NCI-H446 treated with DMSO at 0.1 percent for 48 hours (cell line): Measurements from ENCODE around the gene MICAL2.
A peak's percentile ranks its signal among the peaks of the same experiment; 100 is the strongest.

Experiments
- DNase-seq: peaks from one replicate; lab custom pipeline; 2025; lab: John Stamatoyannopoulos, UW

The MICAL2 gene, protein sequence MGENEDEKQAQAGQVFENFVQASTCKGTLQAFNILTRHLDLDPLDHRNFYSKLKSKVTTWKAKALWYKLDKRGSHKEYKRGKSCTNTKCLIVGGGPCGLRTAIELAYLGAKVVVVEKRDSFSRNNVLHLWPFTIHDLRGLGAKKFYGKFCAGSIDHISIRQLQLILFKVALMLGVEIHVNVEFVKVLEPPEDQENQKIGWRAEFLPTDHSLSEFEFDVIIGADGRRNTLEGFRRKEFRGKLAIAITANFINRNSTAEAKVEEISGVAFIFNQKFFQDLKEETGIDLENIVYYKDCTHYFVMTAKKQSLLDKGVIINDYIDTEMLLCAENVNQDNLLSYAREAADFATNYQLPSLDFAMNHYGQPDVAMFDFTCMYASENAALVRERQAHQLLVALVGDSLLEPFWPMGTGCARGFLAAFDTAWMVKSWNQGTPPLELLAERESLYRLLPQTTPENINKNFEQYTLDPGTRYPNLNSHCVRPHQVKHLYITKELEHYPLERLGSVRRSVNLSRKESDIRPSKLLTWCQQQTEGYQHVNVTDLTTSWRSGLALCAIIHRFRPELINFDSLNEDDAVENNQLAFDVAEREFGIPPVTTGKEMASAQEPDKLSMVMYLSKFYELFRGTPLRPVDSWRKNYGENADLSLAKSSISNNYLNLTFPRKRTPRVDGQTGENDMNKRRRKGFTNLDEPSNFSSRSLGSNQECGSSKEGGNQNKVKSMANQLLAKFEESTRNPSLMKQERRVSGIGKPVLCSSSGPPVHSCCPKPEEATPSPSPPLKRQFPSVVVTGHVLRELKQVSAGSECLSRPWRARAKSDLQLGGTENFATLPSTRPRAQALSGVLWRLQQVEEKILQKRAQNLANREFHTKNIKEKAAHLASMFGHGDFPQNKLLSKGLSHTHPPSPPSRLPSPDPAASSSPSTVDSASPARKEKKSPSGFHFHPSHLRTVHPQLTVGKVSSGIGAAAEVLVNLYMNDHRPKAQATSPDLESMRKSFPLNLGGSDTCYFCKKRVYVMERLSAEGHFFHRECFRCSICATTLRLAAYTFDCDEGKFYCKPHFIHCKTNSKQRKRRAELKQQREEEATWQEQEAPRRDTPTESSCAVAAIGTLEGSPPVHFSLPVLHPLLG

DNA sequence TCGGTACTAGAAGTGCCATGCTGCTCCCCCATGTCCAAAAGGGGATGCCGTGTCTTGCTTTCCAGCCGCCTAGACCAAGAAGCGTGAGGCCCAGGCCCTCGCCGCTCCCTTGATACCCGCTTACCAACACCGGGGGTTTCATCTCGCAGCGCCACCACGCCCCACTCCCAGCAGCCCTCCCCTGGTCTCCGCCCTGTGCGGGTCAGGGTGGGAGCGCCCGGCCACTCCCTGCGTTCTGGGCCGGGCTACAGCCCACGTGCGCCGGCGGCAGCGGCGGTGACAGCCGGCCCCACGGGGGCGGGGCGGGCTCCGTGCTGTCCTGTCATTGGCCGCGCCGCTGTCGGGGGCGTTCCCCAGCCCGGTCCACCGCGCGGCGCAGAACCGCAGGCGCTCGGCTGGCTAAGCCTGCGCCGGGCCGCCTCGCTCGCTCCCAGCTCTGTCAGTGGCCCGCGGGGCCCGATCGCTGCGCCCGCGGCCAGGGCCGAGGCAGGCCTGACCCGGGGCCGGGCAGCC lies at the start of gene MICAL2:
Gene MICAL2 (plus strand): TSS at position 390 of the 513 bp plus-strand sequence. CDS start 51,566 bp downstream, outside the sequence.
- DNase-seq = peak; percentile 83

DNA sequence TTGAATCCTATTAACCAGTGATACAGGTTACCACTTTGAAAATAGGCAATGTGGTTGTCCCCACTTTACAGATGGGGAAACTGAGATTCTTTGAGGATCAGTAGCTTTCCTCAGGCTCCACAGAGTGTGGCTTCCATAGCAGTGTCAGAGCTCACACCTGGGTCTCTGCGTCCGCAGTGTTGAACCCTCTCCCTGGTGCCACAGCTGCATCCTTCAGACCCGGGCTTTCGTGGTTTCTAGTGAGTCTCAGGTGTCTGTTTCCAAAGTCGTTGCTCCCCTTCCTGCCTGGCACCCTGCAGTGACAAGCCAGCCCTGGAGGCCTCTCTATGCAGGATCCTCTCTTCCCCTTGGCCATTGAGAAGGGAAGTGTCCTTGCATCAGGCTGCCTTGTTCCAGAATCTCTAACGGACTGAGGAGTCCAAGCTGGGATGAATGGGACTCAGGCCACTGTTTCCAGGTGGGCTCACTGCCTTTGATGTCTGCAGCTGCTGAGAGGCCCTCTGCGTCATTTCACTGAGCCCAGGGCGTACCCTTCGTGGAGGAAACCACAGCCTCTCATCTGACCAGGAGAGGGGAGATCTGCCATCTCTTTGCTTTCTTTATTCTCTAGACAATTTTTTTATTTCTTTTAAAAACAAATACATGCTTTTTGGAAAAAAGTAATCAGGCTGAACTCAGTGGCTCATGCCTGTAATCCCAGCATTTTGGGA lies 48.4 kb upstream of the MICAL2 start:
- no peak for DNase-seq

DNA sequence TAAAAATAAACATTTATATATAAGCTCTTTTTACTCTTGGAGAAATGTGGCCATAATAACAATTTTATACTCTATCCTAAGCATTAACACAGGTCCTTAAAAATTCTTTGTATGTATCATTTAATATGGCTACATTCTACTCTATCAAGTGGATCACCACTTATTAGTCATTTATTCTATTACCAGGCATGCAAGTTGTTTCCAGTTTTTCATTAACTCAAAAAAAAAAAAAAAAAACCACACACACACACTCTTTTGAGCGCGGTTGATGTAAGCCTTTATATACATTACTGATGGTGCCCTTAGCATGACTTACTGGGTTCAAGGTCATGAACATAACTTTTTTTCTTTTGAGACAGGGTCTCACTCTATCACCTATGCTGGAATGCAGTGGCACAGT lies 47.1 kb upstream of the MICAL2 start:
- no peak for DNase-seq

DNA sequence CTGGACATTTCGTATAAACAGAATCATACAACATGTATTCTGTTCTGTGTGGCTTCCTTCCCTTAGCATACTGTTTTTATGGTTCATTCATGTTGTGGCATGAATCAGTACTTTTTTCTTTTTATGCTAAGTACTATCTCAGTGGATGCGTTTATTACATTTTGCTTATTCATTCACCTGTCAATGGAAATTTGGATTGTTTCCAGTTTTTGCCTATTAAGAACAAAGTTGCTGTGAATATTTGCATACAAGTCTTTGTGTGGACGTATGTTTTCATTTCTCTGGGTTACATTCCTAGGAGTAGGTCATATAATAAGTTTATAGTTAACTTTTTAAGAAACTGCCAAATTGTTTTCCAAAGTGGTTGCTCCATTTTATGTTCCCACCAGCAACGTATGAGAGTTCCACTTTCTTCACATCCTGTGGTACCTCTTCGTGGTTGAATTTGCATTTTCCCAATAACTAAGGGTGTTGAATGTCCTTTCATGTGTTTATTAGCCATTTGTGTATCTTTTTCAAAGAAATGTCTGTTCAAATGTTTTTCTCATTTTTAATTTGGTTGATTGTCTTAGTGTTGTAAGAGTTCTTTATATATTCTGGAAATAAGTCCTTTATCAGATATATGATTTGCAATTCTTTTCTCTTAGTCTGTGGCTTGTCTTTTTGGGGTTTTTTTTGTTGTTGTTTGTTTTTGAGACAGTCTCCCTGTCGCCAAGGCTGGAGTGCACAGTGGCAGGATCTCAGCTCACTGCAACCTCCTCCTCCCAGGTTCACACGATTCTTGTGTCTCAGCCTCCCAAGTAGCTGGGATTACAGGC lies 46.0 kb upstream of the MICAL2 start:
- no peak for DNase-seq

DNA sequence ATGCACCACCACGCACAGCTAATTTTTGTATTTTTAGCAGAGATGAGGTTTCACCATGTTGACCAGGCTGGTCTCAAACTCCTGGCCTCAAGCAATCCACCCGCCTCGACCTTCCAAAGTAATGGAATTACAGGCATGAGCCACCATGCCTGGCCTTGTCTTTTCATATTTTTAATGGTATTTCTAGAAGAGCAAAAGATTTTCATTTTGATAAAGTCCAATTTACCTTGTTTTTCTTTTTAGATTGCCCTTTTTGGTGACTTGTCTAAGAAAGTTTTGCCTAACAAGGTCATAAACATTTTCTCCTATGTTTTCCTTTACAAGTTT lies 45.5 kb upstream of the MICAL2 start:
- DNase-seq = no peak

DNA sequence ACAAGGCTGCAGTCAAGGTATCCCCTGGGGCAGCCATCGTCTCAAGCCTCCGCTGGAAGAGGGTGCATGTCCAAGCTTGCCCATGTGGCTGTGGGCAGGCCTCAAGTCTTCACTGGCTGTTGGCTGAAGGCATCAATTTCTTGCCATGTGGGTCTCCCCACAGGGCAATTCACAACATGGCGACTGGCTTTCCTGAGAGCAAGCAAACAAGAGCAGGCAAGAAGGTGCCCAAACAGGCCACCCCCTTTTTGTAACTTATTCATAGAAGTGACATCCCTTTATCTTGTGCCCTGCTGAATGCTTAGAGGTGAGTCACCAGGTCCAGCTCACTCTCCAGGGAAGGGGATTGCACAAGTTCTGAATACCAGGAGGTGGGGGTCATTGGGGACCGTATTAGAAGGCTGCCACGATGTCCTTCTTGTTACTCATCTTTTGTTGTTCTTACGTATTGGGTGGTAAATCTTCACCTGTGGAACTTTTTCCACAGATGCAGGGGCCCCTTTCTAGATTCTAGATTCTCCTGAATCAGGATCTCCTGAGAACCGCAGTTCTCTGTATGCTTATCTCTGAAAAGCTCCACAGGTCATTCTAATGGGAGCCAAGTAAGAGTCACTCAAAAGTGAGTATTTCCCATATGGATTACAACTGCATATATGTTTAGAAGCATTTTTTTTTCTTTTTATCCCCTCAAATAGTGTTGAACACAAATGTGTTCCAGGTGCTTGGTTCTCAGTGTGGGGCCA lies 44.2 kb upstream of the MICAL2 start:
- DNase-seq = no peak

DNA sequence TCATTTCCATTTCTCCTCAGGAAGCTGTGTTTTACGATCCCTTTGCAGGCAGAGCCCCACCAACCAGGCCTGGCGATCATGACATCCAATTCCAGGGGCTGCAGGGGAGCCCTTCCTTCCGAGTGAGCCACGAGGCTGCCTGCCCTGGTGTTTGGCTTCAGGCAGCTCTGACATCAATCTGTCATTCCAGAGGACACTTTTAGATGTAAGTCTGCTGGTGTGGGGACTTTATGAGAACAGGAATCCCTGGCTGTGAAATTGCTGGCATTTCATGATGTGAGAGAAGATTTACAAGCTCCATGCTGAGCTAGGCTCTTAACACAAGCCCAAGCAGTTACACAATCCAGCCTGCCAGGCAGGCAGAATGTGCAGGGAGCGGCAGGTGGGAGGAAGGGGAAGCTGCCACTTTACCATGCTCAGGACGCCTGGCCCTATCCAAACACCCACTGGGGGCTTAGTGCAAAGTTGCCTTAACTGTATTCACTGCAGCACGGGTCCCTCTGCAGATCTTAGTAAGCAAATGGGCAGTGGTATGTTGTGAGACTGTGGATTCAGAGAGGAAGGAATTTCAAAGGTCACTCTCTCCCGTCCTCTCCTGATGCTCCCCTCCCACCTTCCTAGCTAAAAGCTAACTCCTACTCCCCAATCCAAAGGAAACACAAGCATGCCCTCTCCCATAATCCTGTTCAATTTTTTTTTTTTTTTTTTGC lies 43.4 kb upstream of the MICAL2 start:
- no peak for DNase-seq

DNA sequence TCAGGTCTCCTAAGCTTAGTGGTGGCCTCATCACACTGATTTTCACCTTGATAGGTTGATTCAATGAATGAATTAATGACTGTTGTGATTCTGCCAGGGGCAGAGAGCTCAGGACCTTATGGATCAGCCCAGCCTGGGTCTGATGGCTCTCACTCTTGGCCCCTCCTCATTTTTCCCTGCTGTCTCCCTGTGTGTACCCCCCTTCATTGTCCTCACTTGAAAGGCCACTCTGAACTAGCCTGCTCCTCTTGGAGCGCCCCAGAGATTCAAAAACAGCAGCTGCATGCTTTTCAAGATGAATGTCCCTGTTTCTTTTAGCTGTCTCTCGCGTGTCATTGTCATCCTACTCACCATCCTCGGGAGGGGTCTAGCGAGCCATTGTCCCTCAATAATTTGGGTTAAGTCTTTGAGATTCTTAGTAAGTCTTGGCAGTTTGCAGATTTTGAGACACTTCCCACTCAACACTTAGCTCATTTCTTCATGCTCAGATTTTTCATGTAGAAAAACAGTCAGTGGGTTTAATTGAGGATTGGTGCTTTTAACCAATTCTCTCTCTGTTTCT lies 42.5 kb upstream of the MICAL2 start:
- DNase-seq = no peak

DNA sequence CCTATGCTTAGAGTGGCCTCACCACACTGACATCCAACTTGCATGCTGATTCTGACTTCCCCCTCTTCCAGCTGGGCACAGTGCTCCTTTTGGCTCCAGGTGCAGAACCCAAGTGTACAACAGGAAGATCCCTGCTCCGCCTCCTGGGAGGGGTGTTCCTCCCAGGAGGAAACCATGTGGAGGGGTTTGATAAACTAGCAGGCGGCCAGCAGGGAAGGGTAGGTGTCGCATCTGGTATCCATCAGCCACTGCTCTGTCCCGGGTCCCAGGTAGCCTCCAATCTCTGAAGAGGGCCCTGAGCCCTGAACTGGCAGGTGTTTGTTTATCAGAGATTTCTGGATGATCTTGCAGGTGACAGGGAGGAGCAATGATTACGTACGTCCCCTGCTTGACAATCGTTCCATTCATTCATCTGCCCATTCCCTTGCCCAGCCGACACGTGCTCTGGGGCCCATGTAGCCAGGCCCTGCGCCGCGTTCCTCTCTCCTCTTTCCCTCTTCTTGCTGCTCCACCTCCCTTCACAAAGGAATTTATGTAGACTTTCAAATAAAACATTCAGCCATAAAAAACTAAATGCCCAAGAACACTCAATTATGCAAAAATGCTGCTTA lies 41.2 kb upstream of the MICAL2 start:
- DNase-seq = no peak

DNA sequence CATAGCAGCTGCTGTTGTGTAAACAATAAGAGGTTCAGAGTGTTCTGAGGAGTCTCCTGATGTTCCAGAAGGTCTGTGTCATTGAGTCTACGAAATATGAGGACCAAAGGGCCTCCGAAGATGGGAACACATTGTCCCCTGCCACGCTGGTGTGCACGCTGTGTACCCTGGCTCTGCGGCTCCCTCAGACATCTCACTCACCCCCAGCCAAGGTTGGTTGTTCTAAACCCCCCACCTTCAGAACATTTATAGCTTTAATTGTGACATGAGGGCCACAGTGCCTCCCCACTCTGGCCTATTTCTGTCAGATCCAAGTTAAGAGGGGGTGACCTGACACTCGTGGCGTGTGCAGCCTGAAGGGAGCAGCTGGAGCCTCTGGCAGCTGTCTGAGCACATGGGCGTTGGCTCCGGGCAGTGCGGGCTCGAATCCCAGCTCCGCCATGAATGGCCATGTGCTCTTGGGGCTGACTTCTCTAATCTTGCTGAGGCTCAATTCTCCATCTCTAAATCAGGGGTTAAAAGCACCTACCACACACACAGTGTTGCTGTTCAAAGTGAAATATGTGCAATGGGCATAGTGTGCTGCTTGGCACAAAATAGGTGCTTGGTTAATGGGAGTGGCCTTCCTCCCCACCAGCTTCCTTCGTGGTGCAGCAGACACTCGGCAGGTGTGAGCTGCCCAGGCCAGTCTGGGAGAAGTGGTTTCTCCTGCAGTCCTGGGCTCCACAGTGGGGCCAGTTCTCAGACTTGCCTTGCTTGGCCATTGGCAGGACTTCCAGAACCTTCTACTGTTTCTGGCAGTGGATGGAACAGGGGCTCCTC lies 39.7 kb upstream of the MICAL2 start:
- no peak for DNase-seq

DNA sequence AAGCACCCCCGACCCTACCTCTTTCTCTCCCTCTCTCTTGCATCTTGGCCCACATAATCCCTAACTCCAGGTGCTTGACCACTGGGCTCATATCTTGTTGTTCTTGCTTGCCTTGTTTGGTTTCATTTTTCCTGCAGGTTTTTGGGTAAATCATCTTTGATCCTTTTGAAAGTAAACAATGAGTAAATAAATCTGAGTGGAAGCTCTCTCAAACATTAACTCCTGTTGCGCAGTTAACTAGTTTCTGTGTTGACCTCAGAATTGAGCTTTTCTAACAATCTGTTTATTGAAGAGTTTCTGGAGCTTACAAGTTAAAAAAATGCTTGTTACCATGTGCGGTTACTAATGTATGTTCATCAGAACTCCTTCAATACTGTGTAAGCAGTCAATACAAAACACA lies 38.8 kb upstream of the MICAL2 start:
- no peak for DNase-seq

DNA sequence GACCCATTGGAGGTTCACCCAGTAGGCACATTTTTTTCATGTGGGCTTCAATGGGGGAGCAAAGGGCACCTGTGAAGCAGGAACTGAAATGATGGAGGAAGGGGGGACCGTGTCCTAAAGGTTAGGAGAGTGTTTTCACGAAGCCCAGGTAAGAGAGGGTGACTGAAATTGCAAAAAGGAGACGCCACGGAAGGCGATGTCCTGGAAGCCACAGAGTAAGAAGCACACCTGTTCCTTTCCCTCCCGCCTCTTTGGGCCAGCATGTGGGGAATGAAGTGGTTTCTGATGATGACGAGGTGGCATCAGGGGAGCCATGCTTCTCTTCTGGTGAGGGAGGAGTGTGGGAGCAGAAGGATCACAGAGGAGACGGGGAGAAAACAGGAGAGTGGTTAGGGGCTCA lies 37.0 kb upstream of the MICAL2 start:
- DNase-seq = no peak

DNA sequence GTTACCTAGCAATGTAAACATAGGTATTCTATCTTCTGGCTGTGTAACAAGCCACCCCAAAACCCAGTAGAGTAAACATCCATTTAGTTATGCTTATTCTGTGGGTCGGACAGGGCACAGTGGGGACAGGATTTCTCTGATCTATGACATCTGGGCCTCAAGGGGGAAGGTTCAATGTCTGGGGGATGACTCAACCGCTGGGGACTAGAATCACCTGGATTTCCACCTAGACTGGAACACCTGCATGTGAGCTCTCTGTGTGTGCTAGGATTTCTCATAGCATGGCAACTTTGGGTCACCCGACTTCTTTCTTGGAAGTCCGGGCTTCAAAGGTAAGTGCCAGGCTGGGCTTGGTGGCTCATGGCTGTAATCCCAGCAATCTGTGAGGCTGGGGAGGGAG lies 36.5 kb upstream of the MICAL2 start:
- DNase-seq = no peak

DNA sequence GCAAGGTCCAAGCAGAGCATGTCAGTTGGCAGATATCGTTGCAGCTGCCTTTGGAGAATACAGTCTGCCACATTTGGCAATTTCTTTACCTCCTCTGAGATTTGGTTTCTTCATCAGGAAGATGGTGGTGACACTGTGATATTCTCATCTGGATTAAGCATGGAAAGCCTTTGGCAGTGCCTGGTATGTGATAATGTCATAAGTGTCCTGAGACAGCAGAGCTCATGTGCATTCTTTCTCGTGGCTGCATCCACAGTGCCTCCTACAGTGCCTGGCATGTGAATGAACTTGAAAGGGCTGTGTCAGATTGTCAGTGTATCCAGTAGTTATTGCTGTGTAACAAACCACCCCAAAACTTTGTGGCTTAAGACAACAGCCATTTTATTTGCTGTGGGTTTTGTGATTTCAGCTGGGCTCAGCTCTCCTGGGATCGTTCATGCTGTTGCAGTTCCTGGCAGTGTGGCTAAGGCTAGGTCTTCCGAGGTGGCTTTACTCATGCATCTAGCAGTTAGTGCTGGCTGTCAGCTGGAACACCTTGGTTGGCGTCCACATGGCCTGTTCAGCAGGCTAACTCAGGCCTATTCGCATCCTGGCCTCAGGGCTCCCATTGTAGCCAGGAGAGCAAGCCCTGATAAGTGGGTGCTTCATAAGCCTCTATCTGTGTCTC lies 35.7 kb upstream of the MICAL2 start:
- DNase-seq = no peak

DNA sequence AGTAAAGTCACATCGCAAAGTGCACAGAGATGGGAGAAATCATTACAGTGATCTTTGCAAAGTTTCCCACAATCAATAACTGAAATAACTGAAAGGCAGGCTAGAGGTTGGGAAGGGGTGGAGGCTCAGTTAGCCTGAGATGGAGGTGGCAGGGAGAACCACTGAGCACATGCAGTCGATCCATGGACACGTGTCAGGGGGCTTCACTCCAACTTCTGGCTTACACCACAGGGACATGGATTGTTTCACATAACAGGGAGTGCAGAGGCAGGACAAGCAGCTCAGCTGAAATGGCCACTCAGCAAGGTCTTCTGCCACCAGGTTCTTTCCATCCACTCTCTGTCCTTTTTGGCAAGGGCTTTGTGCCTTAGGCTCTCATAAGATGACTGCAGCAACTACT lies 35.1 kb upstream of the MICAL2 start:
- no peak for DNase-seq

DNA sequence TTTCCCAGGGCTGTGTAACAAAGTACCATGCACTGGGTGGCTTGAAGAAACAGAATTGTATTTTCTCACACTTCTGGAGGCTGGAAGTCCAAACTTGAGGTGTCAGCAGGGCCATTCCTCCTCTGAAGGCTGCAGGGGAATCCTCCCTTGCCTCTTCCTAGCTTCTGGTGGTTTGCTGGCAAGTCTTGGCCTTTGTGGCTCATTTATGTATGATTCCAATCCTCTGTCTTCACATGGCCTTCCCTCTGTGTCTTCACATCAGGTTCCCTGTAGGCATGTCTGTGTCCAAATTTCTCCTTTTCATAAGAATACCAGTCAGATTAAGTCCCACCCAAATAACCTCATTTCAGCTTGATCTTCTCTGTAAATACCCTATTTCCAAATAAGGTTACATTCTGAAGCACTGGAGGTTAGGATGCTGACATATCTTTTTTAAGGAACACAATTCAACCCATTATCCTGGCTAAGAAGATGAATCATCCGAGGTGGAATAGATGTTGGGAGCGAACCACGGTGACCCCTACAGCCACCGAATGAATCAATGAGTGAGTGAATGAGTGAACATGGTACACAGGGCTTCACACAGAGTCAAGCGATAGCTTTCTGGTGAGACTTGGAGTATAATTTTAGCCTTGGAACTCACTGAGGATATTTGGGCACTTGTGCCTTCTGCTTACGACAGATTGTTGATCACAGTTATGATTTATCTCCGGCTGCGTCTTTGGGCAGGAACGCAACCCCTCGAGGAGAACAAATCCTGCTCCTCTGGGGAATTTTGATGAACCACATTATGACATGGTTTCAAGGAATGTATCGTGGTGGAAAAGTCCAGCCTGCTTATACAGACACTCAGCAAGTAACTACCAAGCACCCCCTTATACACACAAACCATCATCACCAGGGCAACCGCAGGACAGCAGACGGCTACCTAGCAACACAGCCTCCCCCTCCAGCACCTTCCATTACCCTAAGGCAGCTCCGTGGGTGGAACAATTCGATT lies 34.3 kb upstream of the MICAL2 start:
- DNase-seq = no peak
